Stomach (tissue), 9 donors: Measurements from ENCODE around the gene KIF12. TPM values are rescaled to one million over a fixed set of nuclear protein-coding genes. Genes with fewer than 3 reads are reported as not detected.
A peak's percentile ranks its signal among the peaks of the same experiment; 100 is the strongest.
"Not testable (repeated sequence)": the region's sequence is repeated elsewhere in the genome, so short reads cannot be mapped to it uniquely, and the experiment has no call there.

Source experiments
- DNase-seq, 2 donors: peaks; one replicate each; pipeline versions ENCODE4 v3.0.0 to v3.0.0-alpha.2; 2013 to 2019
- H3K27ac ChIP-seq, 5 donors: fragments of 200-600 bp in 4 of 5; sonication (generic) in 4 of 5; one replicate each; pipeline ENCODE4 v1.5.1; 2013 to 2019; ENCODE audit warnings: mild to moderate bottlenecking in 1 of 5, moderate library complexity in 1 of 5
- H3K27me3 ChIP-seq, 3 donors: fragments of 200-600 bp; sonication (generic); one replicate each; pipeline ENCODE4 v1.5.1; 2017 to 2019; ENCODE audit warnings: mixed run types in 1 of 3
- H3K36me3 ChIP-seq, 4 donors: fragments of 200-600 bp; sonication (generic); 1 replicate in 3 of 4; 2 replicates in 1 of 4; pipeline ENCODE4 v1.5.1; 2016 to 2019
- H3K4me1 ChIP-seq, 4 donors: fragments of 200-600 bp; sonication (generic); one replicate each; pipeline ENCODE4 v1.5.1; 2016 to 2019
- H3K4me3 ChIP-seq, 4 donors: fragments of 200-600 bp; sonication (generic) in 3 of 4; one replicate each; pipeline ENCODE4 v1.5.1; 2016 to 2019; ENCODE audit warnings: mild to moderate bottlenecking in 1 of 4
- H3K9me3 ChIP-seq, 4 donors: fragments of 200-600 bp; sonication (generic); one replicate each; pipeline ENCODE4 v1.5.1; 2016 to 2019
- EP300 ChIP-seq: sonication (generic); formaldehyde crosslinking; IDR thresholded peaks from one replicate; pipeline ENCODE4 v1.6.1; 2017; ENCODE audit warnings: antibody characterized with exemption
- POLR2A ChIP-seq, 4 donors: fragments of 450-650 bp; IDR thresholded peaks; one replicate each; pipeline ENCODE4 v1.6.1; 2016; ENCODE audit warnings: antibody characterized with exemption in 4 of 4, control low read depth in 2 of 4, mild to moderate bottlenecking in 1 of 4, moderate library complexity in 1 of 4
- POLR2AphosphoS5 ChIP-seq, 3 donors: sonication (generic); formaldehyde crosslinking; IDR thresholded peaks; one replicate each; pipeline ENCODE4 v1.6.1; 2016; ENCODE audit warnings: antibody characterized with exemption in 3 of 3
- WGBS, 5 donors: extraction: QIAGEN DNeasy Blood & Tissue Kit in 3 of 5; methylation state at CpG; one replicate each; pipeline versions ENCODE4 v1.1.5 to v1.1.7; 2013 to 2018; 5-methylcytosine and 5-hydroxymethylcytosine counted together
- intact Hi-C: fragments of 100-400 bp; cut with DNase I; formaldehyde crosslinking; loops from one replicate; pipeline ENCODE4 v1.15.1; 2023; ENCODE audit warnings: low total_unique reads
- polyA plus RNA-seq, 3 donors: library from polyadenylated mRNA; stranded (reverse); fragments of 200-250 nt; gene quantifications; one replicate each; pipeline ENCODE4 v1.2.3, GENCODE V29; 2013
- total RNA-seq, 5 donors: library from RNA; depleted of rRNA; stranded (reverse); fragments of >200 nt; gene quantifications; one replicate each; pipeline versions ENCODE4 v1.1.0 to v1.2.3, GENCODE V29; 2014 to 2016
- TF ChIP-seq, protein P1 (sequence below), 7 experiments: fragments of 450-650 bp in 4 of 7; fragments of 200-600 bp in 3 of 7; sonication (generic) in 3 of 7; IDR thresholded peaks; one replicate each; pipeline ENCODE4 v1.5.1; 2016 to 2019; ENCODE audit warnings: antibody characterized with exemption in 7 of 7, control low read depth in 2 of 7, mild to moderate bottlenecking in 1 of 7
- donor health status: healthy with polysubstance abuse.
- donor health status: Bipolar disorder and iron deficiency.
- donor health status: healthy.

KIF12 gene
- total and polyA plus RNA-seq, 8 donors: 3.9 to 79.4 (median 17.5) TPM

DNA sequence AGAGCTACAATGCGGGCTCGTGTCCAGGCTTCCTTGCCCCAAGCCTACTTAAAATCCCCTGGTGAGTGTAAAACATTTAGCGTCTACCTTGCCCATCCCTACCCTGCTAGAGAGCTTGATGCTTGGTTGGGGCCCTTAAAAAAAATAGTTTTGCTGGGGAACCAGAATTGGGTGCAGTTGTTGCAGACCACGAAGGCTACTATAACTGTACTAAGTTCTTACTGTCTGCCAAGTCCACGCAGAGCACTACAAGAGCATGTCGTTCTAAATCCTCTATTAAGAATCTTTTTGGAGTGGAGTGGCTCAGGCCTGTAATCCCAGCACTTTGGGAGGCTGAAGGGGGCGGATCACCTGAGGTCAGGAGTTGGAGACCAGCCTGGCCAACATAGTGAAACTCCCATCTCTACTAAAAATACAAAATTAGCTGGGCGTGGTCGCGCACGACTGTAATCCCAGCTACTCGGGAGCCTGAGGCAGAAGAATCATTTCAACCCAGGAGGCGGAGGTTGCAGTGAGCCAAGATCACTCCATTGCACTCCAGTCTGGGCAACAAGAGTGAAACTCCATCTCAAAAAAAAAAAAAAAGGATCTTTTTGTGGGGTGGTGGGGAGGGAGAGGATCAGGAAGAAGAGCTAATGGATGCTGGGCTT lies 16.2 kb downstream of the KIF12 start:
- Histone ChIP-seq H3K27ac (peak overlapping the region in 1 of 5 donors; percentile 80), H3K4me1 (peaks cover 31 to 52% (median 40%) of the 10 kb centered on the region in 4 donors)
- H3K4me3 ChIP-seq, DNase-seq, intact Hi-C loops, H3K36me3 ChIP-seq, H3K27me3 ChIP-seq, H3K9me3 ChIP-seq: not testable (repeated sequence)
- 43 to 48% (median 46%) methylated on average over 12 to 13 of the region's 13 CpGs for WGBS, 5 donors
- TF ChIP-seq, protein P1, sequence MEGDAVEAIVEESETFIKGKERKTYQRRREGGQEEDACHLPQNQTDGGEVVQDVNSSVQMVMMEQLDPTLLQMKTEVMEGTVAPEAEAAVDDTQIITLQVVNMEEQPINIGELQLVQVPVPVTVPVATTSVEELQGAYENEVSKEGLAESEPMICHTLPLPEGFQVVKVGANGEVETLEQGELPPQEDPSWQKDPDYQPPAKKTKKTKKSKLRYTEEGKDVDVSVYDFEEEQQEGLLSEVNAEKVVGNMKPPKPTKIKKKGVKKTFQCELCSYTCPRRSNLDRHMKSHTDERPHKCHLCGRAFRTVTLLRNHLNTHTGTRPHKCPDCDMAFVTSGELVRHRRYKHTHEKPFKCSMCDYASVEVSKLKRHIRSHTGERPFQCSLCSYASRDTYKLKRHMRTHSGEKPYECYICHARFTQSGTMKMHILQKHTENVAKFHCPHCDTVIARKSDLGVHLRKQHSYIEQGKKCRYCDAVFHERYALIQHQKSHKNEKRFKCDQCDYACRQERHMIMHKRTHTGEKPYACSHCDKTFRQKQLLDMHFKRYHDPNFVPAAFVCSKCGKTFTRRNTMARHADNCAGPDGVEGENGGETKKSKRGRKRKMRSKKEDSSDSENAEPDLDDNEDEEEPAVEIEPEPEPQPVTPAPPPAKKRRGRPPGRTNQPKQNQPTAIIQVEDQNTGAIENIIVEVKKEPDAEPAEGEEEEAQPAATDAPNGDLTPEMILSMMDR (IDR thresholded peaks at IDR 0.05): peak in 1 of 7 experiments; percentile 1

DNA sequence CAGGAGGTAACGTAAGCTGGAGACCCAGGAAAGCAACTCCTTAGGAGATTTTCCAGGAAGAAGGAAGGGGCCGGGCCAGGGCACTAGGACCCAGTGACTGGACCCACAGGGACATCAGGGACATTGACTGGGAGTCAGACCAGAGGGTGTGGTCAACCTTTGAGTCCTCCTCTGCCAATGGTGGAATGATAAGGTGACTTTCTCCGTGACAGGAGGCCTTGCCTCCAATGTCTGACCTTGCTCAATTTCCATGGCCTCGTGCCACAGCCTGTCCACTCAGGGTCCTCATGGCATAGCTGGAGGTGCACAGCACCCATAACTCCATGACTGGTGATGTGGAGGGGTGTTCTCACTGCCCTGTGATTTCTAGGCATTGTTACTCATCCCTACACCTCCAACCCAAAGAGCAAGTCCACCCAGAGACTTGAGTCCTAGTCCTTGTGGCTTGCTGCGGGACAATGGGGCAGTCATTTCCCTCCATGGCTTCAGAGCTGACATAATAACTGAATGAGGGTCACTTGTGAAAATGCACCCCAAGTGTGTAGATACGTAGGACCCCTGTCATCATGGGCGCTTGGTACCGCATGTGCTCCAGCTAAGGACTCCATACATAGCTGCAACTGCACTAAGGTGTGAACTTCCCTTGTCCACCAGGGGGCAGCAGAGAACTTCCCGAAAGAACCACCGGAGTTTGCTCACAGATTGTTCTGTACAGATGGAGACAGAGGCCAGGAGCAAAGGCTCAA lies 16.9 kb downstream of the KIF12 start:
- H3K4me1 ChIP-seq: peaks cover 38 to 59% (median 47%) of the 10 kb centered on the region in 4 donors
- peaks cover 0 to 5% (median 0%) of the 10 kb centered on the region in 3 donors for H3K27me3 ChIP-seq
- H3K27ac ChIP-seq: peak overlapping the region; percentile 70 to 80 (median 74)
- H3K4me3 ChIP-seq: no peak overlapping the region
- no peaks in the 10 kb centered on the region for H3K9me3 ChIP-seq
- intact Hi-C loops: no loop called here
- H3K36me3 ChIP-seq: no peaks in the 10 kb centered on the region
- 24 to 32% (median 28%) methylated on average over 8 to 10 of the region's 10 CpGs for WGBS, 5 donors
- TF ChIP-seq, protein P1 (IDR thresholded peaks at IDR 0.05): peak in 6 of 7 experiments; percentile 84 to 94 (median 89)
- TF ChIP-seq EP300 (no peak), POLR2A (IDR thresholded peaks at IDR 0.05) (no peak), POLR2AphosphoS5 (IDR thresholded peaks at IDR 0.05) (peak in 1 of 3 donors; percentile 72)
- DNase-seq: peak; percentile 94 to 96

DNA sequence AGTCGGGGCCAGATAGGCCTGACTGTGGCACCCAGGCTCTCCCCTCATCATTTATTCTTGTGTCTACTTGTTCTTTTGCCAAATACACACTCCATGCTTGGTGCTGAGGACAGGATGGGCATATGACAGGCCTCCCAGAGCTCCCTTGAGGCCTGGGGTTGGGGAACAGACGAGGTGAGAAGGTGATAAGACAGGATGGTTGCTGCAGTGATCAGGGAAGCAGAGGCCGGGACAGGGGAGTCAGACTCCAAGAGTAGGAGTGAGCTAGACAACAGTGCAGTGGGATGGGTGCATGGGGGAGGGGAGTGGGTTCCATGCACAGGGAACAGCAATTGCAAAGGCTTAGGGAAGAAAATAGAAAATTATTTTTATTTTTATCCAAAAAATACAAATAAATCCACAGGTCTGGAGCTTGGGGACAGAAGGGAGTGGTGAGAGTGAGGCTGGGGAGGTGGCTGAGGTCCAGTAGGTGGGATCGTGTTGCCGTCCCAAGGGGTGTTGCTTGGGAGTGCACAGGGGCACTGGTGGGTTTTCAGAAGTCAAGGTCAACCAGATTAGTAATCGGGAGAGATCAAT lies 17.6 kb downstream of the KIF12 start:
- Histone ChIP-seq H3K4me1 (peaks cover 39 to 60% (median 49%) of the 10 kb centered on the region in 4 donors), H3K36me3 (no peaks in the 10 kb centered on the region), H3K4me3 (no peak overlapping the region), H3K9me3 (no peaks in the 10 kb centered on the region), H3K27me3 (peaks cover 0 to 7% (median 0%) of the 10 kb centered on the region in 3 donors), H3K27ac (peak overlapping the region; percentile 70 to 80 (median 74))
- WGBS, 5 donors: 33 to 55% (median 46%) methylated on average over 6 of the region's 6 CpGs
- intact Hi-C loops: no loop called here
- TF ChIP-seq, protein P1 (IDR thresholded peaks at IDR 0.05): no peak
- no peak for TF ChIP-seq POLR2AphosphoS5 (IDR thresholded peaks at IDR 0.05)
- no peak for TF ChIP-seq EP300
- TF ChIP-seq POLR2A (IDR thresholded peaks at IDR 0.05): no peak
- DNase-seq: peak in 1 of 2 donors; percentile 32

DNA sequence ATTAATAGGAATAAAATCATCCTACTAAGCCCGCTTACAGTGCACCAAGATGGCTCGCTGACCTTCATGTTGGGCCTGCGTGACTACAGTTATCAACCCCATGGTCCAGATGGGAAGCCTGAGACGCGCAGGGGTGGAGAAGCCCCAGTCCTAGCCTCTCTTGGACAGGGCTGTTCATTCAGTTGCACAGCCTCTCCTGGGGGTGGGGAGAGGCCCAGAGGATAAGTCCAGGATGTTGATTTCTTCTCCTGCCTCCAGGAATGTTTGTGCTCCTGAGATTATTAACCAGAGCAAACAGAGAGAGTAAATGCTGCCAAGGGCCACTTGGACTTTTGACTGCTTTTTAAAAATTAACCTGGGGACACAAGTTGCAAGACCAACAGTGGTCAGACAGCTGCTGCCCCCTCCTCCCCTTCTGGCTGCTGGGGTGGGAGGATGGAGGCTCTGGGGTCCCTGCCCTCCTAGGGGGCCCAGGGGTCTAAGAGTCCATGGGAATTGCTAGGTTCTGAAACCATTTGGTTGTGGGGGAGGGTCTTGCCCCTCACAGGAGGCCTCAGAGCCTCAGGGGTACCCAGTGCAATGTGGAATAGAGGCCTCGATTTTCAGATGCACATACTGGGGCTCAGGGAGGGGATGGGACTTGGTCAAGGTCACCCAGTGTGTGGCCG lies 18.2 kb downstream of the KIF12 start:
- TF ChIP-seq POLR2A (IDR thresholded peaks at IDR 0.05) (no peak), EP300 (no peak), POLR2AphosphoS5 (IDR thresholded peaks at IDR 0.05) (peak in 2 of 3 donors; percentile 5 to 33)
- TF ChIP-seq, protein P1 (IDR thresholded peaks at IDR 0.05): no peak
- intact Hi-C loops: no loop called here
- H3K27me3 ChIP-seq: peaks cover 0 to 7% (median 0%) of the 10 kb centered on the region in 3 donors
- peak overlapping the region; percentile 70 to 80 (median 74) for H3K27ac ChIP-seq
- H3K4me3 ChIP-seq: peak overlapping the region in 1 of 4 donors; percentile 3
- H3K36me3 ChIP-seq: no peaks in the 10 kb centered on the region
- H3K4me1 ChIP-seq: peaks cover 39 to 60% (median 49%) of the 10 kb centered on the region in 4 donors
- peak; percentile 63 to 91 for DNase-seq
- 37 to 62% (median 43%) methylated on average over 7 of the region's 7 CpGs for WGBS, 5 donors
- H3K9me3 ChIP-seq: no peaks in the 10 kb centered on the region
